Tibial nerve (tissue), 4 donors: ENCODE measurements around the gene PHOSPHO1.

ENCODE experiments used
- CTCF ChIP-seq, 5 experiments: fragments of 200-600 bp in 3 of 5; fragments of 450-650 bp in 2 of 5; sonication (generic) in 3 of 5; IDR thresholded peaks; one replicate each; pipeline ENCODE4 v1.5.1; 2016 to 2019; ENCODE audit warnings: antibody characterized with exemption in 5 of 5, mild to moderate bottlenecking in 3 of 5, moderate library complexity in 2 of 5
- EP300 ChIP-seq, 2 donors: sonication (generic); formaldehyde crosslinking; IDR thresholded peaks; one replicate each; pipeline ENCODE4 v1.6.1; 2017; ENCODE audit warnings: antibody characterized with exemption in 2 of 2, mild to moderate bottlenecking in 1 of 2
- POLR2A ChIP-seq, 2 donors: fragments of 450-650 bp; IDR thresholded peaks; one replicate each; pipeline ENCODE4 v1.6.1; 2017; ENCODE audit warnings: antibody characterized with exemption in 2 of 2, mild to moderate bottlenecking in 2 of 2, moderate library complexity in 2 of 2

GRCh38 chr17:49247944-49248343, 17.4 kb upstream of the PHOSPHO1 start:
- TF ChIP-seq CTCF (IDR thresholded peaks at IDR 0.05) (no peak), POLR2A (IDR thresholded peaks at IDR 0.05) (no peak), EP300 (IDR thresholded peaks at IDR 0.05) (no peak)
